GM10266 (cell line): Measurements from ENCODE around the gene IGFL1.
"Not testable (repeated sequence)": the region's sequence is repeated elsewhere in the genome, so short reads cannot be mapped to it uniquely, and the experiment has no call there.

Experiments
- DNase-seq: peaks from one replicate; pipeline ENCODE4 v3.0.0; 2012; ENCODE audit errors: extremely low spot score
- TF ChIP-seq, protein P1 (sequence below): IDR thresholded peaks from 2 replicates; pipeline ENCODE4 v1.5.1; 2012; ENCODE audit warnings: mild to moderate bottlenecking, low read depth; ENCODE audit not compliant: control insufficient read depth, insufficient read depth; ENCODE audit errors: missing control alignments

The IGFL1 gene

DNA sequence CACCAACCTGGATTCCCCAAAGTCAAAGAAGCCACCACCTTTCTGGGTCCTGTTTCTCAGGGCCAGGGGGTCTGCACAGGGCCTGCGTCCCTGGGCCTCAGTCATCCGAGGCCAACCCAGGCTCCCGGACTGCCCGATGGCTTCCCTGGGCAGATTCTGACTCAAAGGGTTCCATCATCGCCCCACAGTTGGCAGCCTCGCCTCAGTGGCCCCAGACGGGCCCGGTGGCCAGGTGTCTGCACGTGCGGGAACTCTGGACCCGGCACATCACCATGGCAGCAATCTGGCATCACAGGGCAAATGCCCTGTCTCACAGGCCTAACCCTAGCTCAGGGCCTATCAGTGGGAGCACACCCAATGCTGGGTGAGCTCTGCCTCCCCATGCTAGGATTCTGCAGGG lies 2.9 kb downstream of the IGFL1 start:
- TF ChIP-seq, protein P1, sequence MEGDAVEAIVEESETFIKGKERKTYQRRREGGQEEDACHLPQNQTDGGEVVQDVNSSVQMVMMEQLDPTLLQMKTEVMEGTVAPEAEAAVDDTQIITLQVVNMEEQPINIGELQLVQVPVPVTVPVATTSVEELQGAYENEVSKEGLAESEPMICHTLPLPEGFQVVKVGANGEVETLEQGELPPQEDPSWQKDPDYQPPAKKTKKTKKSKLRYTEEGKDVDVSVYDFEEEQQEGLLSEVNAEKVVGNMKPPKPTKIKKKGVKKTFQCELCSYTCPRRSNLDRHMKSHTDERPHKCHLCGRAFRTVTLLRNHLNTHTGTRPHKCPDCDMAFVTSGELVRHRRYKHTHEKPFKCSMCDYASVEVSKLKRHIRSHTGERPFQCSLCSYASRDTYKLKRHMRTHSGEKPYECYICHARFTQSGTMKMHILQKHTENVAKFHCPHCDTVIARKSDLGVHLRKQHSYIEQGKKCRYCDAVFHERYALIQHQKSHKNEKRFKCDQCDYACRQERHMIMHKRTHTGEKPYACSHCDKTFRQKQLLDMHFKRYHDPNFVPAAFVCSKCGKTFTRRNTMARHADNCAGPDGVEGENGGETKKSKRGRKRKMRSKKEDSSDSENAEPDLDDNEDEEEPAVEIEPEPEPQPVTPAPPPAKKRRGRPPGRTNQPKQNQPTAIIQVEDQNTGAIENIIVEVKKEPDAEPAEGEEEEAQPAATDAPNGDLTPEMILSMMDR = no peak
- no peak for DNase-seq

DNA sequence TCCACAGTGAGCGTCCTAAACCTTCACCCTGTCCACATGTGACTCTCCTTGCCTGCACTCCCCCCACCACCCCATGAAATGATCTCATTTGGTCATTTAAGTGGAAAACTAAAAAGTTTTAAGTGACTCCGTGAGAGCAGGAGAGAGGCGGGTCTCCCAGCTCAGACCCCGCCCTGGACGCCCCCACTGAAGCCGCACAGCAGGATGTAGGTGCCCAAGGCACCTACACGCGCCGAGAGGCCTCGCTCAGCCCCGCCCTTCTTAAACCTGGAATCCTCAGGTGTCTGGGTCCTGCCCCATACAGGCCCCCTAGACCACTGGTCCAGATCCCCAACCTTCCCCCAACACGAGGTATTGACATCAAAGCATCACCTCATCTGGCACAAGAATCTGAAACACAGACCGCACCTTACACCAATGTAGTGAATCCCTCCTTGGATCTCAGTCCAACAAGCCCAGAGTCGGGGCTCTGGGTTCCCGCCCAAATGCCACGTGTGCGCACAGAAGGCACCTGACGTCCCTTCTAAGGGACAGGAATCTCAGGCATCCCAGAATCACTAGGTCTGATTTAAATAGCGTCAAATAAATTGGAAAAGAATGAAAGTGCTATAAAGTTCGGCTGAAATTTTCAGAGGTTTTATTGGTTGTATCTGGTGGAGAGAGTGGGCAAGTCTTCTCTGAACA lies 3.5 kb downstream of the IGFL1 start:
- TF ChIP-seq, protein P1 = no peak
- no peak for DNase-seq

DNA sequence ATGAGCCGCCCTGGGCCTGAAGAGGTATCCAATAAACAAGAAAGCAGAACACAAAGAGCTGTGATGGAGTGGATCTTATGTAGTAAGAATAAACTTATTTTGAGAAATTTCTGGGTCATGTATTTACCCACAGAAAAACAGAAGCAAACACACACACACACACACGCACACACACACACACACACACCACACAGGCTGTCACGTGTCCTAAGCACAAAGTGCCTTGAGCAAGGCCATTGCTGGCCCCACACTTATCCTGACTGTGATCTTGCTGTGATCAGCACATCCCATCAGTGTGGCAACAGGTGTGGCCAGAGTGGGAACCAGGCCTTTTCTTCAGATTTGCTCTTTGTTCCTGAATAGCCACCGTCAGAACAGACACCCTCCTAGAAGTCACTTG lies 4.3 kb downstream of the IGFL1 start:
- DNase-seq = not testable (repeated sequence)

DNA sequence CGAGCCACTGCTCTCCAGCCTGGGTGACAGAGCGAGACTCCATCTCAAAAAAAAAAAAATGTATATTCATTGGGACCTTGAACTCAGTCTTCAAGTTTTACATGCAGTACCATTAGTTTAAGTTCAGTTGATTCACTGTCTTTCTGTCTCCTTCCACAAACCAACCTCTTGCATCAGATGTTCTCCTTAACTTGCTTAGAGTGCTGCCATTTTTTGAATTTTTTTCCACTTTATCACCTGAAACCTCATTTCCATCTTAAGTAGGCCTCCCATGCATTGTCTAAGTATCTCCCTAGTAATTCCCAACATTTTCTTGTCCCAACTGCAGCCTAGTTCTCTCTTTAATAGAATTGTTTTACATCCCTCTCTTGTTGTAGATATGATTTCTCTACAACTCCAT lies 8.6 kb downstream of the IGFL1 start:
- not testable (repeated sequence) for DNase-seq

DNA sequence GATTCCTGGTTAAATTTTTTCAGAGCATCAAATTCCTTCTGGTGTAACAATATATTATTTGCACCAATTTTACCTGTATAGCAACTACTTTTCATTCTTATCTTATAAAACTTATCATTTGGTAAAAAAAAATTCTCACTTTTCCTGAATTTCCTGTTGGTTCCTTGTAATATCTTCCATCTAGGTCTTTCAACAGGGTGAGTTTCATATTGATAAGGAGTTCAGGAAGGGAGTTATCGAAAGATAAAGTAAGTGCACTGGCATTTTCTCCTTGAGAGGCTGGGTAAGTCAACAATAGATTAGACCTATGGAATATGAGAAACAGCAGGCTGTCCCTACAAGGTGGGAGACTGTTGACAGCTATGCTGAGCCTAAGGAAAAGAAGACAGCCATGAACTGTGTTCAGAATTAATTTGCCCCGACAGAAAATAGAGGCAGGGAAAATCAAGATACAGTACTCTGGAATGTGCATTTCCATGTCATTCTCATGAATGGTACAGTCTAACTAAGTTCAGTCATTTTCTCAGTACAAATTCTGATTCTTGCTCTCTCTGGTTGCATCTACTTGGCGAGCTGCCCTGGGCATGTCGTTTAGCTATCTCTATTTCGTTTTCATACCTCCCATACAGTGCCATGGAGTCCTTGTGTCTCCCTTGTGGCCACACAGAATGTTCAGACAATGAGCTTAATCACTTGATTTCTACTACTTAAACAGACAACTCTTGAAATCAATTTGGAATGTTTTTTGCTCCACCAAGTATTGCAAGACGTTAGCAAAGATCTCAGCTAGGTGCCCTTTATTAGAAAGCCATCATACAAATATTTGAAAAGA lies 9.9 kb downstream of the IGFL1 start:
- TF ChIP-seq, protein P1 = no peak
- DNase-seq = no peak

DNA sequence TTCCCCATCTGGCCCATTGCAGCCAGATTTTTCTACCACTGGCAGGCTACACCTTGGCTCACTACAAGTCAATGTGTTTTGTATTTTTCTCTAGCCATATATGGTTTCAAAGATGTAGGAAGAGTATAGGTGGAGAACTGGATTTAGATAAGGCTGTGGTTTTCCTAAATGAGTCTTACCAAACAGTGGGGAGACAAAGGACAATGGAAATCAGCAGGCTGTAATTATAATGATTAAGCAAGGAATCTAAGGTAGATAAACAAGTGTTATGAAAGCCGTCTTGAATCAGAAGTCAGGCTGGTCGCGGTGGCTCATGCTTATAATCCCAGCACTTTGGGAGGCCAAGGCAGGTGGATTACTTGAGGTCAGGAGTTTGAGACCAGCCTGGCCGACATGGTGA lies 11.2 kb downstream of the IGFL1 start:
- DNase-seq = no peak
- TF ChIP-seq, protein P1 = no peak

DNA sequence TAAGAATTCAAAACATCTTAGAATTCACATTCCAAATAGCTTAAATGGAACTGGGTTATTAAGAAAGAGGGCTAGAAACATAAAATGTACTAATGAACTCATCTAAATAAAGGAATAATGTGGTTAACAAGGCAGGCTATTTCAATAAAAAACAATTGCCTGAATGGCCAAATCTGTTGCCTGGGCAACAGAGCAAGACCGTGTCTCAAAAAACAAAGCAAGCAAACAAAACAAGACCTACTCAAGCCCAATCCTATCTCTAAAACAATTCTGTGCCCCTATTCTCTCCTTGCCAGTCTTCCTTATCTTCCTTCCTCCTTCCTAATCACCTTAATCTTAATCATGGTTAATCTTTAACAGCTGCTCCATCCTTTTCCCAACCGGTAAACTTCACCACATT lies 12.1 kb downstream of the IGFL1 start:
- DNase-seq = no peak
- TF ChIP-seq, protein P1 = no peak

DNA sequence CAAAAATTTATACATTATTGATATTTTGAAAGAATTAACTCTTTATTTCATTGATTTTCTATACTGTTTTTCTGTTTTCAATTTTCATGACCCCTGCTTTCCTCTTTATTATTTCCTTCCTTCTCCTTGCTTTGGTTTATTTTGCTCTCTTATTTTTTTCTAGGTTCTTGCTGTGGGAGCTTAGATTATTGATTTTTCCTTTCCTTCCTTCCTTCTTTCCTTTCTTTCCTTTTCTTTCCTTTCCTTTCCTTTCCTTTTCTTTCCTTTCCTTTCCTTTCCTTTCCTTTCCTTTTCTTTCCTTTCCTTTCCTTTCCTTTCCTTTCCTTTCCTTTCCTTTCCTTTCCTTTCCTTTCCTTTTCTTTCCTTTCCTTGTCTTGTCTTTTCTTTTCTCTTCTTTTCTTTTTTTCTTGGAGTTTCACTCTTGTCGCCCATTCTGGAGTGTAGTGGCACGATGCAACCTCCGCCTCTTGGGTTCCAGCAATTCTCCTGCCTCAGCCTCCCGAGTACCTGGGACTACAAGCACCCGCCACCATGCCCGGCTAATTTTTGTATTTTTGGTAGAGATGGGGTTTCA lies 13.6 kb downstream of the IGFL1 start:
- not testable (repeated sequence) for DNase-seq
